Fibroblast of villous mesenchyme (primary cell): ENCODE data around the gene KANSL1L. TPM values are rescaled to one million over a fixed set of nuclear protein-coding genes. Genes with fewer than 3 reads are reported as not detected.

ENCODE experiments used
- DNase-seq: peaks from one replicate; pipeline ENCODE4 v3.0.0-alpha.2; 2010; ENCODE audit warnings: low read depth
- H3K4me3 ChIP-seq: 2 replicates; pipeline ENCODE4 v1.5.1; 2011; ENCODE audit warnings: low read depth, mild to moderate bottlenecking, low read length
- CTCF ChIP-seq: IDR thresholded peaks from 2 replicates; pipeline ENCODE4 v1.5.1; 2012; ENCODE audit warnings: low read depth, mild to moderate bottlenecking, low read length; ENCODE audit not compliant: insufficient read depth
- total RNA-seq: library from RNA; depleted of rRNA; stranded (reverse); fragments of >200 nt; gene quantifications from 2 replicates; pipeline ENCODE4 v1.2.3, GENCODE V29; 2012

Gene KANSL1L
- total RNA-seq, 1 donor: 28.1 TPM

- no peak for TF ChIP-seq CTCF
- no peak for DNase-seq
- no peak overlapping the region for H3K4me3 ChIP-seq
Measured at GRCh38 chr2:210086292-210086691, 84.9 kb downstream of the KANSL1L start.

- H3K4me3 ChIP-seq: no peak overlapping the region
- DNase-seq: peak; percentile 65
- peak; percentile 75 for TF ChIP-seq CTCF
Measured at GRCh38 chr2:210072922-210073509, 98.2 kb downstream of the KANSL1L start.

- no peak for TF ChIP-seq CTCF
- DNase-seq: no peak
Measured at GRCh38 chr2:210072493-210072892, 98.7 kb downstream of the KANSL1L start.

GRCh38 chr2:210063306-210063705 lies 107.9 kb downstream of the KANSL1L start:
- H3K4me3 ChIP-seq: no peak overlapping the region
- no peak for DNase-seq
- TF ChIP-seq CTCF: no peak

More at GRCh38 chr2:210072493-210072892, 98.7 kb downstream of the KANSL1L start:
- H3K4me3 ChIP-seq: no peak overlapping the region

GRCh38 chr2:210055825-210056224 lies 115.4 kb downstream of the KANSL1L start:
- DNase-seq: no peak
- no peak for TF ChIP-seq CTCF
- no peak overlapping the region for H3K4me3 ChIP-seq

GRCh38 chr2:210054696-210055095 lies 116.5 kb downstream of the KANSL1L start:
- no peak for DNase-seq
- TF ChIP-seq CTCF: no peak
- no peak overlapping the region for H3K4me3 ChIP-seq

GRCh38 chr2:210050885-210051284 lies 120.3 kb downstream of the KANSL1L start:
- no peak overlapping the region for H3K4me3 ChIP-seq
- TF ChIP-seq CTCF: no peak
- DNase-seq: no peak
